Placental pericyte (primary cell): ENCODE data around the gene UGT2B7. TPM values are rescaled to one million over a fixed set of nuclear protein-coding genes. Genes with fewer than 3 reads are reported as not detected.

Experiments
- total RNA-seq: library from RNA; depleted of rRNA; stranded (reverse); fragments of >200 nt; gene quantifications from 2 replicates; pipeline ENCODE4 v1.2.3, GENCODE V29; 2012

Gene UGT2B7
- not detected in 2 replicates for total RNA-seq

DNA sequence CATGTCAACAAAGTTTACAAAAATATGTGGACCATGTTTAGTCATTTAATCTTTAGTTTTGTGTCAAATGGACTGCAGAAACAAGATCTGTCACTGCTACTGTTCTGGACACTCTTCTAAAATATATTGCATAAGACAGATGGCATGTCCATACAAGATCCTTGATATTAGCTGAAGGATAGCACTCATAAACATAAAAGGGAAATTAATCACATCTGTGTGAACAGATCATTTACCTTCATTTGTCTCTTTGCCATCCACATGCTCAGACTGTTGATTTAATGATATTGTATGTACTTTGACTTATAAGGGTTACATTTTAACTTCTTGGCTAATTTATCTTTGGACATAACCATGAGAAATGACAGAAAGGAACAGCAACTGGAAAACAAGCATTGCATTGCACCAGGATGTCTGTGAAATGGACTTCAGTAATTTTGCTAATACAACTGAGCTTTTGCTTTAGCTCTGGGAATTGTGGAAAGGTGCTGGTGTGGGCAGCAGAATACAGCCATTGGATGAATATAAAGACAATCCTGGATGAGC, at the start of gene UGT2B7:
UGT2B7 (plus strand) TSS at position 364 of the 546 bp plus-strand sequence; CDS start at position 411, 47 bp downstream.

Other genes starting within 250 kb of the UGT2B7 start
- gene UGT2A3, start 144.7 kb upstream of the UGT2B7 start, total RNA-seq, result not detected in 2 replicates
- not detected in 2 replicates for gene UGT2B11, start 118.3 kb downstream of the UGT2B7 start, total RNA-seq
- not detected in 2 replicates for gene UGT2B28, start 184.0 kb downstream of the UGT2B7 start, total RNA-seq